ENCODE measurements around the gene TKTL1. TPM values are rescaled to one million over a fixed set of nuclear protein-coding genes. Genes with fewer than 3 reads are reported as not detected.
"Not testable (repeated sequence)": the region's sequence is repeated elsewhere in the genome, so short reads cannot be mapped to it uniquely, and the experiment has no call there.

TKTL1 gene
- total RNA-seq, 1 donor from 2014 or later = 22.4 TPM

DNA sequence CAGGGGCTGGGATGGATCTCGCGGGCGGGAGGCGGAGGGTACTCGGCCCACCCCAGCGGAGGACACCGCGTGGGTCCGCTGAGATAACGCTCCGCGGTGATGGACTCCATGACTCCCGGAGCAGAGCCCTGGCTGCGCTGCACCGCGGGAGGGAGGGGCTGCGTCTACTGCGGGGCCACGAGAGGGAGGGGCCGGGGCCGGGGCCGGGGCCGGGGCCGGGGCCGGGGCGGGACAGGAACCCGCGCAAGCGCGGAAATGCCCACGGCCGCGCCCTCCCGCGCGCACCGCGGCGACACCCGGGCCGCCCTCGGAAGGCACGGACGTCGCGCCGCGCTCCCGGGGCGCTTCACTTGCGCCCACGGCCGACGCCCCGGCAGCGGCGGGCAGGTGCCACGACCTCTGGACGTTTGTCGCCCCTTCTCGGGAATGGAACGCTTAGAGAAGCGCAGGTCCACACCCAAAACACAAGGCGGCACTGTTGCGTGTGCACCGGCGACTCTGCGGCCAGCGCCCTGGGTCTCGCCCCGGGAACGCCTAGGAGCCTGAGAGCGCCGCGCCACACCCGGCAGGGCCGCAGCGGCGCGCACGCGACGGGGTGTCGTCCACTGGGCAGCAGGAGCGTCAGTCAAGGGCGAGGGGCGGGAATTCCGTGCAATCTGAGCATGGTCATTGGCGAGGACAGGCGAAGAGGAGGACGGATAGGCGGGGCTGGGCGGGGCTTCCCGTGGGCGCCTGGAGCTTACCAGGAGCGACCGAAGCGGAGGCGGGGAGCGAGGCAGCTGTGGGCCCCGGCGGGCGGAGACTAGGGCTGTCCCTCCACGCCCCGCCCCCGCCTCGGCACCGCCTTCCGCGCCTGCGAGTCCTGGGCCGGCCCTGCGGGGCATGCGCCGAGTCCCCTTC is 46.1 kb downstream of the TKTL1 start:
- not testable (repeated sequence) for DNase-seq (ENCODE audit: low spot score)

DNA sequence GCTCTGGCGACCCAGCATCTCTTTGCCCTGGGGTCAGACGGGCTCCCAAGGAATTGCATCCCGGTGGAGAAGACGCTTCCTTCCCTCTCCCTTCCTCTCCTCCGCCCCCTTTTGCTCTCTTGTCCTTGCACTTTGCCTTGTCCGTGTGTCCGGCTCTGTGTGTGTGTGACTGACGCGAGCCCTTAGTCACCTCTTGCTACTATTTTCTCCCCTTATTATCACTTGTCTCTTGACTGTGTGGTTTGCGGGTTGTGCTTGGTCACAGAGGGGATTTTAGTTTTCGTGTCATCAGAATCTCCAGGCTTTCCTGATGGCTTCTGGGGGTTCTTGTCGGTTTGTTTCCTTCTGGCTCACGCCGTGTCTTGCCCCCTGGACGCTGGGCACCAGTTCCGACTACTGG is 47.5 kb downstream of the TKTL1 start:
- not testable (repeated sequence) for DNase-seq (ENCODE audit: low spot score)

- DNase-seq (ENCODE audit: low spot score) = not testable (repeated sequence)
Observed at GRCh38 chrX:154343620-154344019, 48.0 kb downstream of the TKTL1 start.

GRCh38 chrX:154348114-154348531 is 52.5 kb downstream of the TKTL1 start:
- no peak for DNase-seq (ENCODE audit: low spot score)

DNA sequence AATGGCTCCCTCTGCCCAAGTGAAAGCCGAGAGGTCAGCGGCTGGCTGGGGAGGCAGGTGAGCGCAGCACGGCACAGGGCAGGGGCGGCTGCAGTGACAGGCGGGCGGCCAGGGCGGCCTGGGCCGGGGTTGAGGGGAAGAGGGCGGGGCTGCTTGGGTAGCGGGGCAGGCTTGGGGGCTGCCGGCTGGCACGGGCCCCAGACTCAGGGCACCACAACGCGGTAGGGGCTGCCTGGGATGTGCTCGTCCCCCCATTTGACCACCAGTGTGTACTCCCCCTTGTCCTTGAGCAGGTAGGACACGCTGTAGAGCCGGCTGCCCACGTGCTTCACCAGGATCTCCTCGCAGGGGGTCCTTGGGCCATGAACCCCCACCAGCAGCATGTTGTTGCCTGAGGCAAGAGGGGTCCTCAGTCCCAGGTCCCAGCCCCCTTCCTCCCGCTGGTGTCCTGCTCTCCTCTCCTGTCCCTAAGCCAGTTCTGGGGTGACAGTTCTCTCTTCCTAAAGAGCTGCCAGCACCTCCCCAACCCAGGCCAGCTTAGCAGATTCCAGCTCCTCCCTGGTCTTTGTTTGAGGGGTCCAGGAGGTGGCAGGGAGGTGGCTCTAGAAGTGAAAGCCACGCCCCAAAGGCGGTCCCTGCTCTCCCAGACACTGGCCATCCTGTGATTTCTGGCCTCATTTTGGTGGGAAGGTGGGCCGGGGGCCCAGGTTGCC is 53.2 kb downstream of the TKTL1 start:
- DNase-seq (ENCODE audit: low spot score) = no peak

DNA sequence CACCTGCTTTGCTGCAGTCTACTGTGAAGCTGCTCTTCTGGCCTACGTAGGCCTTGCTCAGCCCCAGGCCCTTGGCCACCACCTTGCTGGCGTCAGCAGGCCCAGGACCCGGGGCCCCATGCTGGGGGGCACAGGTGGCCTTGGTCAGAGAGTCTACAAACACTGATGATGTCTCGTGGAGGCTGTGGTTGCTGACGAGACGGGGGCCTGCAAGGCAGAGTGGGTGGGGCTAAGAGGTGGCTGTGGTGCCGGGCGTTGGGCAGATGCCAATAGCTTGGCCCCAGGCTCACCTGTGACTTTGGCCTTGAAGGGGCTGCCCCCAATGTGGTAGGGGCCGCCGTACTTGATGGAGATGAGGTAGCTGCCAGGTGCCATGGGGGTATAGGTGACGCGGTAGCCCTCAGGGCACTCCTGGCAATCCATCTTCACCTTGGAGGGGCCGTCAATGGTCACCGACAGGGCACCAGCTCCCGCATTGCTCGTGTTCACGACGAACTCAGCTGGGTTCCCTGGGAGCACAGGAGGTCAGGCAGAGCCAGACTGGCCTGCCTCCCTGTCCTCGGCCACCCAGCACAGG is 53.9 kb downstream of the TKTL1 start:
- DNase-seq (ENCODE audit: low spot score) = no peak

DNA sequence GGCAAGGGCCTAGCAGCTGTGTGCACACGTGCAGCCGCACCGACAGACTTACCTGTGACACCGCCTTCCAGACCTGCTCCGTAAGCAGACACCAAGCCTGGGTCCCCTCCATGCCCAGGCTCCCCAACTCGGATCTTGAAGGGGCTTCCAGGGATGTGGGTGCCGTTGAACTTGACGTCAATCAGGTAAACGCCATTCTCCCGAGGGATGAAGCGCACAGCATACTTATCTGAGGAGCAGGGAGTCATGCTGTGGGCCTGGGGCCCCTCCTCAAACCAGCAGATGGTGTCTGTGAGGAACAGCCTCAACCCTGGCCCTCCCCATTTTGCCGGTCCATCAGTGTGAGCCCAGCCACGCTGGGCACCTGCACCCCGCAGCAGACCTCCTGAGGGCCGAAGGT is 54.4 kb downstream of the TKTL1 start:
- no peak for DNase-seq (ENCODE audit: low spot score)

DNA sequence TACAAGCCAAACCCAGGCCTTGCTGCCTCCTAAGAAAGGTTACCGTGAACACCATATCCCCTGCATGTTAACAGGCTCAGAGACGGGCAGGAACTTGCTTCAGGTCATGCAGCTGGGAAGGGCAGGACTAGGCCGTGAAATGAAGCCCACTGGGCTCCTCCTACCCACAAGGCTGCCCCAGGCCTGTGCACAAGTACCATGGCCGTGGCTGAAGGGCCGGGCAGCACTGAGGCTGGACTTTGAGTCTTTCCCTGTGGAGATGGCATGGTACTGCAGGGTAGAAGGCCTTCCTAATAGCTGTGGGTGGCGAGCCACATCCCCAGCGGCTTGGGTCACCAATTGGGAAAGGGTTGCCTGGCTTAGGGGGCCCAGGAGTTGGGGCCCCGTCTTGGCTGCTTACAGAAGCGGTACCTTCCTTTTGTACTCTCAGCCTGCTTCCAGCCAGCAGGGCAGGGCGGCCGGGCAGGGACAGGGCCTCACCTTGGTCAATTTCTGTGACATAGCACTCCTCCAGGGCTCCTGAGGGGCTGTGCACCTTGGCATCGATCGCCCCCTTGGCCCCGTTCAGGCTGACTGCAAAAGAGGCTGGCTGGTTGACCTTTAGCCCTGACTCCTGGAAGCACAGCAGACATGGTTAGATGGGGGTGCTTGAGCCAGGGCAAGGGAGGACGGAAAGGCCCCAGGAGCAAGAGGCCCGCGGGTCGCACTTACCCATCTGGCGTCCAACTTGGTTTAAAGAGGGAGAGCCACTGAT is 55.0 kb downstream of the TKTL1 start:
- DNase-seq (ENCODE audit: low spot score) = no peak

DNA sequence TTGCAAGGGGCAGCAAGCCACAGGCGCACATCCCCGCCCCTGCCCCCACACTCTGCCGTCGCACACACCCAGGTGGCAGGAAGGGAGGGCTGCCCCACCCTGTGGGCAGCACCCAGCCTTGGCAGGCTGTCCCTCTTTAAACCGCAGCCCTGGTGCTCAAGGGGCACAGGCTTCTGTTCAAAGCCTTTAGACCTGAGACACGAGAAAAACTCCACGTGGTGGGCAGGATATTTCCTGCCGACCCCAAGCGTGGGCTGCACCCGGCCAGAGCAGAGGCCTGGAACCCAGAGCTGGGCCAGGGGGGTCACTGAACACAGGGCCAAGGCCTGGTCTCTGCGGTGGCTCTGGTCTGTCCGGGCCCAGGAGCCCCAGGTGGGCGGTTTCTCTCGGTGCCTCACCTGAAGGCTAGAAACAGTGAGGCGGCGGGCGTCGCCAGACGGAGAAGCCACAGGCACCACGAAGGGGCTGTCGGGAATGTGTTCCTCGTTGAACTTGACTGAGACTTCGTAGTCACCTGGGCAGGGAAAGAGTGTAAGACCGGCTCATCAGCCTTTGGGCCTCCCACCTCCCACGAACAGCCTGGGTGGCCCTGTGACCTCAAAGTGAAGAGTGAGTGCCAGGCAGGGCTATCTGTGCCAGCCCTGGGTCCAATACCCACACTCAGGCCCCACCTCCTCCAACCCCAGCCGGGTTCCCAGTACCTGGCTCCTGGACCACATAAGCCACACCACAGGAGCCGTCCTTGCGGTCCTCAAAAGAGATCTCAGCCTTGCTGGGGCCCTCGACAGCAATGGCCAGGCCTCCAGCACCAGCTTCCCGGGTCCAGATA is 55.8 kb downstream of the TKTL1 start:
- DNase-seq (ENCODE audit: low spot score) = no peak

- no peak for DNase-seq (ENCODE audit: low spot score)
Observed at GRCh38 chrX:154352012-154352401, 56.4 kb downstream of the TKTL1 start.

GRCh38 chrX:154352466-154352865 is 56.9 kb downstream of the TKTL1 start:
- no peak for DNase-seq (ENCODE audit: low spot score)

DNA sequence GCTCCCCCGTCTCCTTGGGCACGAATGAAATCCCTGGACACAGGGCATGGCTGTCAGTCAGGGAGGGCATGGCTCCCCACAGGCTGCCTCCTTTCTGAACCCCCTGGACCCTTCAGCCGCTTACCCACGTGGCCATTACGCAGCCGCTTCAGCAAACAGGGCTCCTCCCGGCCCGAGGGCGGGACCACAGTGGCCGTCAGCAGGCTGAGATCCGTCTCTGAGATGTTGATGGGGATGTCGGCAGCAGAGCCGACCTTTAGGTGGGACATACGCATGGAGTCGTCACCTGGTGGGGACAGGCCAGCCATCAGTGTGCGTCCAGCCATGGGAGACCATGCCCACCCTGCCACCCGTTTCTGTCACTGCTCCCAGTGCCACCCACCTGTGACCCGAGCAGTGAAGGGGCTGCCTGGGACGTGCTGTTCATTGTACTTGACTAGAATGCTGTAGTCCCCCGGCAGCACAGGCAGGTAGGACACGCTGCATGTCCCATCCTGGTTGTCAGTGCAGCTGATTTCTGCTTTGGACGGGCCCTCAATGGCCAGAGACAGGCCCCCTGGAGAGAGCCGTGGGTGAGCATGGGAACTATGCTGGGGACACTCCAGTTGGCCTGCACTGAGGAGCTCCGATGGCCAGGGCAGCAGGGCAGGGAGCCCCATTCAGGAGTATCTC is 57.7 kb downstream of the TKTL1 start:
- DNase-seq (ENCODE audit: low spot score) = no peak

DNA sequence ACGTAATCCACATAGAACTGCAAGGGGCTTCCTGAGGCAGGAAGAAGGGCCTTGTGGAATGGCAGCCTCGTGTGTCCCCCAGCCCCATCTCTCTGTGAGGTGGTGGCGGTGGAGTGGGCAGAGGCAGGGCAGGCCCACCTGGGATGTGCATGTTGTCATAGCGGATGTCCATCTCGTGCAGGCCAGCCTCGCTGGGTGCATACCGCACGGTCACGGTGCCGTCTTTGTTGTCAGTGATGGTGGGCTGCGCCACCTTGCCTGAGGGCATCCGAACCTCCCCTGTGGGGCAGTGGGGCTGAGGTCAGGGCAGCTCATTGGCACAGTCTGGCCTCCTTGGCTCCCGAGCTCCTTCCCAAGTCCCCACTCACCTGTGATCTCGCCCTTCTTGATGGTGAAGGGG is 58.4 kb downstream of the TKTL1 start:
- DNase-seq (ENCODE audit: low spot score) = no peak

DNA sequence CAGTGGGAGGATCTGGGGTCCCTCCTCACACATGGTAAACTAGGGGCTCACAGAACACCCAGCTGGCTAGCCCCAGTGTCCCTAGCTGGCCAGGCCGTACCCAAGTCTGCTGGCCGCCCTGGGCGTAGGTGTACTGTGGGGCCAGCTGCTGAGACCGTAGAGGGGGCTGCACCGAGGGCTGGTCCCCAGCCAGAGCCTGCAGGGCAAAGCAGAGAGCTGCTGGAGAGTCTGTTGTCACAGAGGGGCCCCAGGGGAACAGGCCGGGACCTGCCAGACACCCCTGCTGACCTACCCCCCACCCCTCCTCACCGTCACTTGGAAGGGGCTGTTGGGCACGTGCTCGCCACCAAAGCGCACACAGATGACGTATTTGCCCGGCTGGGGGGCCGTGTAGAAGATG is 58.9 kb downstream of the TKTL1 start:
- DNase-seq (ENCODE audit: low spot score) = no peak

GRCh38 chrX:154355094-154355775 is 59.6 kb downstream of the TKTL1 start:
- DNase-seq (ENCODE audit: low spot score) = no peak

DNA sequence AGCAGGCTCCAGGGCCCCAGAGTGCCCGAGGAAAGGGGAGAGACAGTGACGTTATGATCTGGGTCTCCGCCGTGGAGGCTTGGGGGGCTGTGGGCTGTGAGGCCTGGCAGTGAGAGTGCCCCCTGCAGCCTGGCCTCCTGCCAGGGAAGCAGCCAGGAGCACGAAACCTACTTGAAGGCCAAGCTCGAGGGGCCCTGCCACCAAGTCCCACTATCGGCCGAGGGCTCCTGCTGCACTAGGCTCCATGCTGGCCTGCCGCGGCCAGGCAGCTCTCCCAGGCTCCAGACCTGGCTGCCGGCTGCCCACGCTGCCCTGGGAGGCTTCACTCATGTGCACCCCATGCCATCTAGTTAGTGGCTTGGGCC is 60.2 kb downstream of the TKTL1 start:
- DNase-seq (ENCODE audit: low spot score) = no peak

DNA sequence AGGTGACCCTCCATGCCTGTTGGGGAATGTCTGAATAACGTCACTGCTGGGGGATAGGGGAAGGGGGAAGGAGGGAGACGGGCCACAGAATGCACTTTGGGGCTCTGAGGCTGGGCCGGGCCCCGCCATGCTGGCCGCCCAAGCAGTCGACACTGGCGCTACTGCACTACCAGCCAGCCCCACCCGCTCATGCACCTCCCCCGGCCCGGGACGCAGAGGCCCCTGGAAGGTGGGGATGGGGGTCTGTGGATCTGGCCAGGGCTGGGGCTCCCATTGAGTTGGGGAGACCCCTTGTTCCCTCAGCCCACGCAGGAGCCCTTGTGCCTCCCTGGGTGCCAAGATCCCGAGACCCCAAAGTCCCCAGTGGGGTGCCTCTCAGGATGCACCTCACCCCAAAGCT is 61.0 kb downstream of the TKTL1 start:
- DNase-seq (ENCODE audit: low spot score) = no peak

GRCh38 chrX:154357205-154357604 is 61.6 kb downstream of the TKTL1 start:
- DNase-seq (ENCODE audit: low spot score) = no peak

DNA sequence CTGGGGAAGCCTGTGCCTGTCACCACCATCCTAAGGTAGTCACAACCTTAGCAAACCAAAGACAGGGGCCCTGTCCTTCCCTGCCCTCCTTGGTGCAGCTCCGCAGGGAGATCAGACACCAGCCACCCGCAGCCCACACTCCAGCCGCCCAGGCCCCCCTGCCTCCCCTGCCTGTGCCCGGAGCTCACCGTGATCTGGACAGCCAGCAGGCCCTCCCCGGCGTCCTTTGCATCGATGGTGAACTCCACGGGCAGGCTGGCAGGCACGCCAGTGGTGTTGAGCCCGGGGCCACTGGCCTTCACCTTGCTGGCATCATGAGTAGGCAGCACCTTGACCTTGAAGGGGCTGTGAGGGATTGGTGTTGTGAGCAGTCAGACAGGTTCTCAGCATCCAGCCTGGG is 62.4 kb downstream of the TKTL1 start:
- no peak for DNase-seq (ENCODE audit: low spot score)

DNA sequence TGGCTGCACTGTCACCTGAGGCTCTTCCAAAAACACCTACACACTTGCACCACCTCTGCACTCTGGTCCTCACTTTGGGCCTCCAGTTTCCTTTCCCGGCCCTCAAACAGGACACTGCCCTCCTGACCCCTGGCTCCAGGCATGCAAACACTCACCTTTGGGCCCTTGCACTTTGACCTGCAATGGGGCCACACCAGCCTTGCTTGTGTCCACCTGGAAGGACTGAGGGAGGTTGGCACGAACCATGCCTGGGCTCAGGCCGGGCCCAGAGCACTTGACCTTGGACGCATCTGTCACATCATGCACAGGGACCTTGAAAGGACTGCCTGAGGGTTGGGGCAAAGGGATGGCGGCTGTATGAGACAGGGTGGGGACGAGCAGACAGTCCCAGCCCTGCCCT is 63.2 kb downstream of the TKTL1 start:
- no peak for DNase-seq (ENCODE audit: low spot score)
